HG02943 (cell line): ENCODE data around the gene FAM89A.

Experiments used
- ATAC-seq: cut with Tn5 transposase; IDR thresholded peaks from one replicate; pipeline ENCODE4 v1.9.1; 2021; ENCODE audit warnings: mild to moderate bottlenecking, low read depth, moderate library complexity; ENCODE audit not compliant: unreplicated experiment

Gene FAM89A

DNA sequence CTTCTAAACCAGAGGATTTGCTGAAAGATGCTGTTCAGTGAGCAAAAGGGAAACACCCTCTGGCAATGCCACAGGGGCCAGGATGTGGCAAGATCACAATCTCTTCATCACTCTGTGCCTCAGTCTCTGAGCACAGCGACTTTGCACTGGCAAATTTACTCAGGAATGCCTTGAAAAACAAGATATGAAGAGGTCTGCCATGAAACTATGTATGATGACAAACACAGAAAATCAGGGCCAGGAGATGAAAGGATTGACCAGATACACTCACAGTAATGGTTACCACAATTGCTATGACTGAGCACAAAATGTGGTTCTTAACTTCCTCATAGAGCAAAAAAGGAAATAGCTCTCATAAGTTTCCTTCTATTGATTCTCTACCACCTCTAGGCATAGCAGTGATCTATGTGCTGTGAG, 67.2 kb downstream of the FAM89A start:
- peak; percentile 70 for ATAC-seq

DNA sequence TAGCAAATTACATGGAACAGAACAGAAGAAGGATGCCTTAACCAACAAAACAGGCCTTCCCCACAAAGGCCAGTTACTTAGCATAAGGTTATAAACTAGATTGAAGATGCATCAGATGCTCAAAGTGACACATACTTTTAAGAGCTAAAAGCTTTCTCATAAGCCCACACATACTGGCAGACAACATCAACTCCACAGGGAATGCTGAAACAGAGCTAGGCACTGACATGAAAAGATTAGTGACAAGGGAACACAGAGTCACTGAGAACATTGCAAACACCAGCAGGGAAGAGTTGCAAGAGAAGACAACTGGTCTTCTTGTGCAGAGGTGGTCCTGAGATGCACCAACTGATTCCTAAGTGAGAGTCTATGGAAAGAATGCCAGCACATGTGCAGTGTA, 68.3 kb downstream of the FAM89A start:
- ATAC-seq: no peak

- ATAC-seq: no peak
Observed at GRCh38 chr1:230970432-230970831, 69.6 kb downstream of the FAM89A start.
